ENCODE measurements around the gene FBXL20. TPM values are rescaled to one million over a fixed set of nuclear protein-coding genes. Genes with fewer than 3 reads are reported as not detected.
A peak's percentile ranks its signal among the peaks of the same experiment; 100 is the strongest.
"Not testable (repeated sequence)": the region's sequence is repeated elsewhere in the genome, so short reads cannot be mapped to it uniquely, and the experiment has no call there.

FBXL20 gene
- total and polyA plus RNA-seq, 2 donors (not counting 1 experiment from before 2014, with no cell fraction given), result 7.6 to 14.5 TPM

GRCh38 chr17:39376434-39376833, 25.0 kb downstream of the FBXL20 start:
- H3K79me2 ChIP-seq (ENCODE audit: control insufficient read depth, insufficient read depth, low read length), result no peaks in the 10 kb centered on the region
- no peak overlapping the region for H3K27ac ChIP-seq (ENCODE audit: insufficient read depth, low read length)
- no peaks in the 10 kb centered on the region for H3K36me3 ChIP-seq (ENCODE audit: control insufficient read depth, insufficient read depth, low read length)
- TF ChIP-seq EZH2 (IDR thresholded peaks at IDR 0.05; ENCODE audit: low read length, missing control alignments) (no peak), CTCF (conservative IDR thresholded peaks at IDR 0.05 in 1 of 2, IDR thresholded peaks at IDR 0.05 in 1 of 2; ENCODE audit: low read depth in 1 of 2, low read length in 2 of 2) (no peak)
- H3K4me2 ChIP-seq (ENCODE audit: extremely low read depth, insufficient read depth, low read length), result no peak overlapping the region
- no peak overlapping the region for H2AFZ ChIP-seq (ENCODE audit: low read length)
- H3K27me3 ChIP-seq (ENCODE audit: control insufficient read depth, insufficient read depth, low read length), result no peaks in the 10 kb centered on the region
- no peaks in the 10 kb centered on the region for H3K4me1 ChIP-seq (ENCODE audit: control insufficient read depth, extremely low read depth, insufficient read depth, low read length)
- no peak overlapping the region for H3K4me3 ChIP-seq (replicated peaks in 1 of 4; ENCODE audit: control extremely low read depth in 1 of 4, insufficient read depth in 1 of 4, low read depth in 3 of 4, low read length in 4 of 4)
- no peaks in the 10 kb centered on the region for H4K20me1 ChIP-seq (ENCODE audit: control insufficient read depth, extremely low read depth, insufficient read depth, low read length)
- H3K9ac ChIP-seq (ENCODE audit: insufficient read depth, low read length), result no peak overlapping the region
- no peak for DNase-seq (ENCODE audit: low read depth in 2 of 2)
- H3K9me3 ChIP-seq (ENCODE audit: control insufficient read depth, insufficient read depth, low read depth, low read length), result no peaks in the 10 kb centered on the region

GRCh38 chr17:39367805-39368204, 33.6 kb downstream of the FBXL20 start:
- H3K9me3 ChIP-seq (ENCODE audit: control insufficient read depth, insufficient read depth, low read depth, low read length); H3K79me2 ChIP-seq (ENCODE audit: control insufficient read depth, insufficient read depth, low read length); H3K4me1 ChIP-seq (ENCODE audit: control insufficient read depth, extremely low read depth, insufficient read depth, low read length); DNase-seq (ENCODE audit: low read depth in 2 of 2); H3K27me3 ChIP-seq (ENCODE audit: control insufficient read depth, insufficient read depth, low read length); H3K27ac ChIP-seq (ENCODE audit: insufficient read depth, low read length); H3K4me3 ChIP-seq (replicated peaks in 1 of 4; ENCODE audit: control extremely low read depth in 1 of 4, insufficient read depth in 1 of 4, low read depth in 3 of 4, low read length in 4 of 4); H3K36me3 ChIP-seq (ENCODE audit: control insufficient read depth, insufficient read depth, low read length); H3K4me2 ChIP-seq (ENCODE audit: extremely low read depth, insufficient read depth, low read length); H3K9ac ChIP-seq (ENCODE audit: insufficient read depth, low read length); H4K20me1 ChIP-seq (ENCODE audit: control insufficient read depth, extremely low read depth, insufficient read depth, low read length); H2AFZ ChIP-seq (ENCODE audit: low read length): not testable (repeated sequence)

GRCh38 chr17:39365872-39366271, 35.6 kb downstream of the FBXL20 start:
- Histone ChIP-seq H3K9ac (ENCODE audit: insufficient read depth, low read length) (no peak overlapping the region), H3K79me2 (ENCODE audit: control insufficient read depth, insufficient read depth, low read length) (no peaks in the 10 kb centered on the region)

More at GRCh38 chr17:39365872-39366271, 35.6 kb downstream of the FBXL20 start:
- Histone ChIP-seq H3K36me3 (ENCODE audit: control insufficient read depth, insufficient read depth, low read length) (no peaks in the 10 kb centered on the region), H3K27ac (ENCODE audit: insufficient read depth, low read length) (no peak overlapping the region), H3K4me3 (replicated peaks in 1 of 4; ENCODE audit: control extremely low read depth in 1 of 4, insufficient read depth in 1 of 4, low read depth in 3 of 4, low read length in 4 of 4) (peak overlapping the region; percentile 14 to 32 (median 20)), H4K20me1 (ENCODE audit: control insufficient read depth, extremely low read depth, insufficient read depth, low read length) (no peaks in the 10 kb centered on the region), H3K27me3 (ENCODE audit: control insufficient read depth, insufficient read depth, low read length) (no peaks in the 10 kb centered on the region), H2AFZ (ENCODE audit: low read length) (no peak overlapping the region), H3K4me2 (ENCODE audit: extremely low read depth, insufficient read depth, low read length) (peak overlapping the region; percentile 3), H3K9me3 (ENCODE audit: control insufficient read depth, insufficient read depth, low read depth, low read length) (no peaks in the 10 kb centered on the region), H3K4me1 (ENCODE audit: control insufficient read depth, extremely low read depth, insufficient read depth, low read length) (peaks cover 9% of the 10 kb centered on the region)
- TF ChIP-seq EZH2 (IDR thresholded peaks at IDR 0.05; ENCODE audit: low read length, missing control alignments) (no peak), CTCF (conservative IDR thresholded peaks at IDR 0.05 in 1 of 2, IDR thresholded peaks at IDR 0.05 in 1 of 2; ENCODE audit: low read depth in 1 of 2, low read length in 2 of 2) (no peak)
- no peak for DNase-seq (ENCODE audit: low read depth in 2 of 2)

Measured in fibroblast of lung (primary cell).